Parathyroid adenoma (tissue), 2 donors: ENCODE measurements around the gene JPH2.

ENCODE experiments used
- H2AFZ ChIP-seq: fragments of 300-600 bp; sonication (generic); one replicate; pipeline ENCODE4 v1.7.0; 2017; ENCODE audit warnings: antibody characterized with exemption, mild to moderate bottlenecking
- H3K27ac ChIP-seq: fragments of 300-600 bp; sonication (generic); one replicate; pipeline ENCODE4 v1.7.0; 2017
- H3K27me3 ChIP-seq: fragments of 300-600 bp; sonication (generic); one replicate; pipeline ENCODE4 v1.7.0; 2017; ENCODE audit warnings: low read length; ENCODE audit not compliant: control insufficient read depth, insufficient read depth
- H3K36me3 ChIP-seq: fragments of 300-600 bp; sonication (generic); one replicate; pipeline ENCODE4 v1.7.0; 2017; ENCODE audit warnings: low read length; ENCODE audit not compliant: control insufficient read depth, insufficient read depth
- H3K4me1 ChIP-seq: fragments of 300-600 bp; sonication (generic); one replicate; pipeline ENCODE4 v1.7.0; 2017; ENCODE audit warnings: control low read depth
- H3K4me2 ChIP-seq: fragments of 300-600 bp; sonication (generic); one replicate; pipeline ENCODE4 v1.7.0; 2017; ENCODE audit warnings: low read length
- H3K4me3 ChIP-seq: fragments of 300-600 bp; sonication (generic); one replicate; pipeline ENCODE4 v1.7.0; 2017; ENCODE audit warnings: low read depth, low read length
- H3K79me2 ChIP-seq: fragments of 300-600 bp; sonication (generic); one replicate; pipeline ENCODE4 v1.7.0; 2017; ENCODE audit warnings: control low read depth
- H3K9ac ChIP-seq: fragments of 300-600 bp; sonication (generic); one replicate; pipeline ENCODE4 v1.7.0; 2017; ENCODE audit warnings: mild to moderate bottlenecking
- H3K9me3 ChIP-seq: fragments of 300-600 bp; sonication (generic); one replicate; pipeline ENCODE4 v1.7.0; 2017; ENCODE audit warnings: low read length; ENCODE audit not compliant: control insufficient read depth
- TF ChIP-seq, protein P1 (sequence below): fragments of 300-600 bp; sonication (generic); IDR thresholded peaks from one replicate; pipeline ENCODE4 v1.7.0; 2017; ENCODE audit warnings: antibody characterized with exemption, mild to moderate bottlenecking
- donor health status: primary hyperparathyroidism.

The JPH2 gene

GRCh38 chr20:44106615-44107014, 80.4 kb downstream of the JPH2 start:
- no peaks in the 10 kb centered on the region for H3K79me2 ChIP-seq
- no peak overlapping the region for H3K27ac ChIP-seq
- H2AFZ ChIP-seq, result no peak overlapping the region
- no peak overlapping the region for H3K4me3 ChIP-seq
- no peaks in the 10 kb centered on the region for H3K27me3 ChIP-seq
- no peaks in the 10 kb centered on the region for H3K9me3 ChIP-seq
- H3K36me3 ChIP-seq, result no peaks in the 10 kb centered on the region
- TF ChIP-seq, protein P1, sequence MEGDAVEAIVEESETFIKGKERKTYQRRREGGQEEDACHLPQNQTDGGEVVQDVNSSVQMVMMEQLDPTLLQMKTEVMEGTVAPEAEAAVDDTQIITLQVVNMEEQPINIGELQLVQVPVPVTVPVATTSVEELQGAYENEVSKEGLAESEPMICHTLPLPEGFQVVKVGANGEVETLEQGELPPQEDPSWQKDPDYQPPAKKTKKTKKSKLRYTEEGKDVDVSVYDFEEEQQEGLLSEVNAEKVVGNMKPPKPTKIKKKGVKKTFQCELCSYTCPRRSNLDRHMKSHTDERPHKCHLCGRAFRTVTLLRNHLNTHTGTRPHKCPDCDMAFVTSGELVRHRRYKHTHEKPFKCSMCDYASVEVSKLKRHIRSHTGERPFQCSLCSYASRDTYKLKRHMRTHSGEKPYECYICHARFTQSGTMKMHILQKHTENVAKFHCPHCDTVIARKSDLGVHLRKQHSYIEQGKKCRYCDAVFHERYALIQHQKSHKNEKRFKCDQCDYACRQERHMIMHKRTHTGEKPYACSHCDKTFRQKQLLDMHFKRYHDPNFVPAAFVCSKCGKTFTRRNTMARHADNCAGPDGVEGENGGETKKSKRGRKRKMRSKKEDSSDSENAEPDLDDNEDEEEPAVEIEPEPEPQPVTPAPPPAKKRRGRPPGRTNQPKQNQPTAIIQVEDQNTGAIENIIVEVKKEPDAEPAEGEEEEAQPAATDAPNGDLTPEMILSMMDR, result no peak
- no peak overlapping the region for H3K9ac ChIP-seq
- no peak overlapping the region for H3K4me2 ChIP-seq
- H3K4me1 ChIP-seq, result peaks cover 9% of the 10 kb centered on the region

- Histone ChIP-seq H3K4me2 (no peak overlapping the region), H3K4me1 (peaks cover 9% of the 10 kb centered on the region), H3K27ac (no peak overlapping the region), H3K9me3 (no peaks in the 10 kb centered on the region), H3K27me3 (no peaks in the 10 kb centered on the region), H2AFZ (no peak overlapping the region), H3K36me3 (no peaks in the 10 kb centered on the region), H3K4me3 (no peak overlapping the region), H3K9ac (no peak overlapping the region), H3K79me2 (no peaks in the 10 kb centered on the region)
- TF ChIP-seq, protein P1, result no peak
These were observed 82.0 kb downstream of the JPH2 start for GRCh38 chr20:44104798-44105517.

GRCh38 chr20:44102582-44102981, 84.4 kb downstream of the JPH2 start:
- H3K79me2 ChIP-seq, result no peaks in the 10 kb centered on the region
- no peak overlapping the region for H3K9ac ChIP-seq
- no peak overlapping the region for H3K27ac ChIP-seq
- TF ChIP-seq, protein P1, result no peak
- H2AFZ ChIP-seq, result no peak overlapping the region
- peaks cover 9% of the 10 kb centered on the region for H3K4me1 ChIP-seq
- no peaks in the 10 kb centered on the region for H3K9me3 ChIP-seq
- H3K4me2 ChIP-seq, result no peak overlapping the region
- H3K27me3 ChIP-seq, result no peaks in the 10 kb centered on the region
- H3K4me3 ChIP-seq, result no peak overlapping the region
- no peaks in the 10 kb centered on the region for H3K36me3 ChIP-seq

DNA sequence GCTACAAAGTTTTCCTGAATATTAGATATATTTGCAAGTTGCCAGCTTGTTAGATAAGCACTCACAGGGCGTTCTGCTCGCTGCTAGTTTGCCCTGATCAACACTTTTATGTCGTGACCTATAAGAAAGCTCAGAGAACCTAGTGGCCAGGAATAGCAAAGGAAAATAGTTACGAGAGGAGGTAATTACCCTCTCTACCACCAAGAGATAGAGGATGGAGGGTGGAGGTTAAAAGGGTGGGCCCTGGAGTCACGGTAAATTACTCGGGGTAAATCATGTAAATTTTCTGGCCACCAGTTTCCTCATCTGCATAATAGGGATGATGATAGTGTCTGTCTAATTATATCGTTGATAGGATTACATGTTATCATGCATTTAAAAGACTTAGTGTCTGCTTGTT, 87.2 kb downstream of the JPH2 start:
- H3K27ac ChIP-seq, result no peak overlapping the region

More for the DNA sequence above, 87.2 kb downstream of the JPH2 start:
- Histone ChIP-seq H3K36me3 (no peaks in the 10 kb centered on the region), H3K4me2 (no peak overlapping the region), H3K27me3 (no peaks in the 10 kb centered on the region), H3K4me3 (no peak overlapping the region), H3K4me1 (peaks cover under 1% of the 10 kb centered on the region), H2AFZ (no peak overlapping the region), H3K9ac (no peak overlapping the region), H3K9me3 (no peaks in the 10 kb centered on the region), H3K79me2 (no peaks in the 10 kb centered on the region)
- TF ChIP-seq, protein P1, result no peak
